HEK293 (cell line): Measurements from ENCODE around the gene DIP2C.

ENCODE experiments used
- CTCF ChIA-PET: fragments of 350-600 bp; formaldehyde crosslinking; extraction: SDS; loops from one replicate; lab custom pipeline; 2021; ENCODE audit warnings: antibody characterized with exemption; lab: Yijun Ruan, JAX
- POLR2A ChIA-PET: fragments of 300-600 bp; formaldehyde crosslinking; extraction: SDS; loops from one replicate; lab custom pipeline; 2020; ENCODE audit warnings: antibody characterized with exemption, inconsistent platforms; lab: Yijun Ruan, JAX
- H3K27ac ChIP-seq: fragments of 200-500 bp; sonication (Bioruptor generic); 2 replicates; pipeline ENCODE4 v1.5.1; 2014; ENCODE audit warnings: low read depth, low read length, control low read depth, inconsistent platforms; ENCODE audit errors: extremely low read depth
- H3K36me3 ChIP-seq, 2 experiments: fragments of 200-500 bp in 1 of 2; sonication (Bioruptor generic) in 1 of 2; 1 replicate in 1 of 2; 2 replicates in 1 of 2; pipeline ENCODE4 v1.5.1; 2014 to 2017; ENCODE audit warnings: inconsistent platforms in 2 of 2, low read length in 2 of 2; ENCODE audit not compliant: control insufficient read depth in 2 of 2, insufficient read depth in 1 of 2
- H3K4me1 ChIP-seq: fragments of 200-500 bp; sonication (Bioruptor generic); 2 replicates; pipeline ENCODE4 v1.5.1; 2014; ENCODE audit warnings: mild to moderate bottlenecking, low read length, inconsistent platforms; ENCODE audit not compliant: control insufficient read depth, insufficient read depth
- H3K4me3 ChIP-seq: 2 replicates; pipeline ENCODE4 v1.5.1; 2011; ENCODE audit warnings: low read depth, mild to moderate bottlenecking, control low read depth, low read length, moderate library complexity
- H3K9me3 ChIP-seq: fragments of 200-500 bp; sonication (Bioruptor generic); 2 replicates; pipeline ENCODE4 v1.5.1; 2014; ENCODE audit warnings: low read depth, low read length, inconsistent platforms; ENCODE audit not compliant: control insufficient read depth, insufficient read depth
- HOXC10 ChIP-seq: sonication (generic); formaldehyde crosslinking; IDR thresholded peaks from 2 replicates; pipeline ENCODE4 v1.8.1; 2023; ENCODE audit warnings: mild to moderate bottlenecking, missing genetic modification reagents
- REPIN1 ChIP-seq: fragments of 450-650 bp; formaldehyde crosslinking; IDR thresholded peaks from 2 replicates; pipeline ENCODE4 v1.5.1; 2017; ENCODE audit warnings: missing biosample characterization, missing genetic modification characterization, low read depth
- ZBTB17 ChIP-seq: fragments of 450-650 bp; formaldehyde crosslinking; IDR thresholded peaks from 2 replicates; pipeline ENCODE4 v1.5.1; 2016; ENCODE audit warnings: missing biosample characterization, missing genetic modification characterization
- ZBTB21 ChIP-seq: fragments of 450-650 bp; formaldehyde crosslinking; IDR thresholded peaks from 2 replicates; pipeline ENCODE4 v1.5.1; 2017; ENCODE audit warnings: missing biosample characterization, missing genetic modification characterization
- ZEB2 ChIP-seq: fragments of 450-650 bp; formaldehyde crosslinking; IDR thresholded peaks from 2 replicates; pipeline ENCODE4 v1.5.1; 2016; ENCODE audit warnings: missing biosample characterization, missing genetic modification characterization
- ZNF121 ChIP-seq: fragments of 450-650 bp; formaldehyde crosslinking; IDR thresholded peaks from 2 replicates; pipeline ENCODE4 v1.5.1; 2016; ENCODE audit warnings: missing biosample characterization, missing genetic modification characterization
- ZNF132 ChIP-seq: fragments of 450-650 bp; formaldehyde crosslinking; IDR thresholded peaks from 2 replicates; pipeline ENCODE4 v1.5.1; 2017; ENCODE audit warnings: missing biosample characterization, missing genetic modification characterization, borderline replicate concordance
- ZNF175 ChIP-seq: fragments of 450-650 bp; formaldehyde crosslinking; IDR thresholded peaks from 2 replicates; pipeline ENCODE4 v1.5.1; 2016; ENCODE audit warnings: missing biosample characterization, missing genetic modification characterization
- ZNF280D ChIP-seq: fragments of 450-650 bp; formaldehyde crosslinking; IDR thresholded peaks from 2 replicates; pipeline ENCODE4 v1.5.1; 2016; ENCODE audit warnings: missing biosample characterization, missing genetic modification characterization
- ZNF302 ChIP-seq: fragments of 450-650 bp; formaldehyde crosslinking; IDR thresholded peaks from 2 replicates; pipeline ENCODE4 v1.5.1; 2016; ENCODE audit warnings: missing biosample characterization, missing genetic modification characterization, low read depth
- ZNF354C ChIP-seq: fragments of 450-650 bp; formaldehyde crosslinking; IDR thresholded peaks from 2 replicates; pipeline ENCODE4 v1.5.1; 2016; ENCODE audit warnings: missing biosample characterization, missing genetic modification characterization, low read depth, borderline replicate concordance
- ZNF558 ChIP-seq: fragments of 450-650 bp; formaldehyde crosslinking; IDR thresholded peaks from 2 replicates; pipeline ENCODE4 v1.5.1; 2016; ENCODE audit warnings: missing biosample characterization, missing genetic modification characterization
- ZNF571 ChIP-seq: fragments of 450-650 bp; formaldehyde crosslinking; IDR thresholded peaks from 2 replicates; pipeline ENCODE4 v1.5.0; 2017; ENCODE audit warnings: missing biosample characterization, missing genetic modification characterization
- ZNF621 ChIP-seq: fragments of 450-650 bp; formaldehyde crosslinking; IDR thresholded peaks from 2 replicates; pipeline ENCODE4 v1.5.1; 2017; ENCODE audit warnings: missing biosample characterization, missing genetic modification characterization
- ZNF654 ChIP-seq: fragments of 450-650 bp; formaldehyde crosslinking; IDR thresholded peaks from 2 replicates; pipeline ENCODE4 v1.5.1; 2016; ENCODE audit warnings: low read depth, missing biosample characterization, missing genetic modification characterization
- ZNF701 ChIP-seq: fragments of 450-650 bp; formaldehyde crosslinking; IDR thresholded peaks from 2 replicates; pipeline ENCODE4 v1.5.1; 2016; ENCODE audit warnings: missing biosample characterization, missing genetic modification characterization
- ZNF830 ChIP-seq: fragments of 450-650 bp; IDR thresholded peaks from 2 replicates; pipeline ENCODE4 v1.5.0; 2018; ENCODE audit warnings: missing biosample characterization, missing genetic modification characterization, low read depth, mild to moderate bottlenecking, moderate library complexity
- ZXDB ChIP-seq: fragments of 450-650 bp; formaldehyde crosslinking; IDR thresholded peaks from 2 replicates; pipeline ENCODE4 v1.5.1; 2016; ENCODE audit warnings: missing biosample characterization, missing genetic modification characterization
- TF ChIP-seq, protein P1 (sequence below): fragments of 450-650 bp; formaldehyde crosslinking; IDR thresholded peaks from 2 replicates; pipeline ENCODE4 v1.5.1; 2016; ENCODE audit warnings: missing biosample characterization, missing genetic modification characterization
- TF ChIP-seq, protein P2 (sequence below): fragments of 450-650 bp; formaldehyde crosslinking; IDR thresholded peaks from 2 replicates; pipeline ENCODE4 v1.5.1; 2016; ENCODE audit warnings: missing biosample characterization, missing genetic modification characterization
- TF ChIP-seq, protein P3 (sequence below): fragments of 450-650 bp; formaldehyde crosslinking; IDR thresholded peaks from 2 replicates; pipeline ENCODE4 v1.5.1; 2016; ENCODE audit warnings: missing biosample characterization, missing genetic modification characterization

DIP2C gene

GRCh38 chr10:498760-499435 lies 190.6 kb downstream of the DIP2C start:
- no peak for TF ChIP-seq ZNF621 (tag by site-specific recombination)
- no peak for TF ChIP-seq ZNF132
- TF ChIP-seq ZNF558 = no peak
- TF ChIP-seq HOXC10 (CRISPR knock-in tag) = no peak
- TF ChIP-seq, protein P1, sequence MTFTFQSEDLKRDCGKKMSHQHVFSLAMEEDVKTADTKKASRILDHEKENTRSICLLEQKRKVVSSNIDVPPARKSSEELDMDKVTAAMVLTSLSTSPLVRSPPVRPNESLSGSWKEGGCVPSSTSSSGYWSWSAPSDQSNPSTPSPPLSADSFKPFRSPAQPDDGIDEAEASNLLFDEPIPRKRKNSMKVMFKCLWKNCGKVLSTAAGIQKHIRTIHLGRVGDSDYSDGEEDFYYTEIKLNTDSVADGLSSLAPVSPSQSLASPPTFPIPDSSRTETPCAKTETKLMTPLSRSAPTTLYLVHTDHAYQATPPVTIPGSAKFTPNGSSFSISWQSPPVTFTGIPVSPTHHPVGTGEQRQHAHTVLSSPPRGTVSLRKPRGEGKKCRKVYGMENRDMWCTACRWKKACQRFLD = no peak
- no peak for TF ChIP-seq ZNF280D (tag by site-specific recombination)
- TF ChIP-seq ZNF830 (tag by site-specific recombination) = no peak
- no peak for TF ChIP-seq ZNF571 (tag by site-specific recombination)
- TF ChIP-seq, protein P2, sequence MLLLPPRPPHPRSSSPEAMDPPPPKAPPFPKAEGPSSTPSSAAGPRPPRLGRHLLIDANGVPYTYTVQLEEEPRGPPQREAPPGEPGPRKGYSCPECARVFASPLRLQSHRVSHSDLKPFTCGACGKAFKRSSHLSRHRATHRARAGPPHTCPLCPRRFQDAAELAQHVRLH = no peak
- TF ChIP-seq ZNF354C (tag by site-specific recombination) = no peak
- TF ChIP-seq REPIN1 (tag by site-specific recombination) = no peak
- no peak for TF ChIP-seq ZBTB17 (tag by site-specific recombination)
- TF ChIP-seq ZNF302 = no peak
- TF ChIP-seq ZXDB (tag by site-specific recombination) = no peak
- no peak for TF ChIP-seq ZNF654 (tag by site-specific recombination)

DNA sequence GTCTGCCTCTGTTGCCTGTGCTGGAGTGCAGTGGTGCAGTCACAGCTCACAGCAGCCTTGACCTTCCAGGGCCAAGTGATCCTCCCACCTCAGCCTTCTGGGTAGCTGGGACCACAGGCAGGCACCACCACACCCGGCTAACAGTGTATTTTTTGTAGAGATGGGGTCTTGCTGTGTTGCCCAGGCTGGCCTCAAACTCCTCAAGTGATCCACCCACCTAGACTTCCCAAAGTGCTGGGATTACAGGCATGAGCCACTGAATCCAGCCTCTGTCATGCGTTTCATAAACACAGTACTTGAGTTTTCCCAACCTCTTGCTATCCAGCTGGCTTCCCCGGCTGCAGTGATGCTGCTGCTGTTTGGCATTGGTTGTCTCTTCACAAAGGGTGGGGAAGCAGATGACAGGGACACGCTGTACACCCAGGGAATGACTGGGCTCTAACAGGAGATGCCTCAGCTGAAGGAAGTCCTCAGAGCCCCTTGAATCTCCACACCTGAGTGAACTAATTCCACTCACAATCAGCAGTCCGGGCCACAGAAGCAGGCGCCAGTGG lies 191.5 kb downstream of the DIP2C start:
- no peak for TF ChIP-seq ZNF701 (tag by site-specific recombination)
- peak; percentile 68 for TF ChIP-seq ZNF121 (tag by site-specific recombination)
- no peak for TF ChIP-seq ZBTB21 (tag by site-specific recombination)
- TF ChIP-seq ZNF302 = no peak
- no peak for TF ChIP-seq ZNF175 (tag by site-specific recombination)
- TF ChIP-seq, protein P3, sequence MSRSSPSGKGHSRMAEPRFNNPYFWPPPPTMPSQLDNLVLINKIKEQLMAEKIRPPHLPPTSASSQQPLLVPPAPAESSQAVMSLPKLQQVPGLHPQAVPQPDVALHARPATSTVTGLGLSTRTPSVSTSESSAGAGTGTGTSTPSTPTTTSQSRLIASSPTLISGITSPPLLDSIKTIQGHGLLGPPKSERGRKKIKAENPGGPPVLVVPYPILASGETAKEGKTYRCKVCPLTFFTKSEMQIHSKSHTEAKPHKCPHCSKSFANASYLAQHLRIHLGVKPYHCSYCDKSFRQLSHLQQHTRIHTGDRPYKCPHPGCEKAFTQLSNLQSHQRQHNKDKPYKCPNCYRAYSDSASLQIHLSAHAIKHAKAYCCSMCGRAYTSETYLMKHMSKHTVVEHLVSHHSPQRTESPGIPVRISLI = no peak
- no peak for TF ChIP-seq ZEB2 (tag by site-specific recombination)
- Histone ChIP-seq H3K27ac (no peak overlapping the region), H3K4me3 (no peak overlapping the region), H3K4me1 (peaks cover 6% of the 10 kb centered on the region; the same call in 1 of the 2 replicates), H3K36me3 (no peaks in the 10 kb centered on the region), H3K9me3 (no peaks in the 10 kb centered on the region)
- ChIA-PET POLR2A (no interaction called here), CTCF (interaction anchor here (1.2 to 1.8 kb wide), 2 partner anchors 13 to 15 kb away, joined by 4 read pairs; no protein-coding TSS in a partner anchor)

More at GRCh38 chr10:498760-499435, 190.6 kb downstream of the DIP2C start:
- Histone ChIP-seq H3K36me3 (no peaks in the 10 kb centered on the region), H3K4me3 (no peak overlapping the region), H3K9me3 (no peaks in the 10 kb centered on the region), H3K4me1 (peaks cover 6% of the 10 kb centered on the region; the same call in 1 of the 2 replicates), H3K27ac (no peak overlapping the region)
- ChIA-PET CTCF (no interaction called here), POLR2A (no interaction called here)
